ENCODE results near the gene PCED1B. TPM values are rescaled to one million over a fixed set of nuclear protein-coding genes. Genes with fewer than 3 reads are reported as not detected.
A peak's percentile ranks its signal among the peaks of the same experiment; 100 is the strongest.

Gene PCED1B
- total and polyA plus RNA-seq, 4 experiments from 2014 or later, result 44.3 to 74.6 (median 47.8) TPM

DNA sequence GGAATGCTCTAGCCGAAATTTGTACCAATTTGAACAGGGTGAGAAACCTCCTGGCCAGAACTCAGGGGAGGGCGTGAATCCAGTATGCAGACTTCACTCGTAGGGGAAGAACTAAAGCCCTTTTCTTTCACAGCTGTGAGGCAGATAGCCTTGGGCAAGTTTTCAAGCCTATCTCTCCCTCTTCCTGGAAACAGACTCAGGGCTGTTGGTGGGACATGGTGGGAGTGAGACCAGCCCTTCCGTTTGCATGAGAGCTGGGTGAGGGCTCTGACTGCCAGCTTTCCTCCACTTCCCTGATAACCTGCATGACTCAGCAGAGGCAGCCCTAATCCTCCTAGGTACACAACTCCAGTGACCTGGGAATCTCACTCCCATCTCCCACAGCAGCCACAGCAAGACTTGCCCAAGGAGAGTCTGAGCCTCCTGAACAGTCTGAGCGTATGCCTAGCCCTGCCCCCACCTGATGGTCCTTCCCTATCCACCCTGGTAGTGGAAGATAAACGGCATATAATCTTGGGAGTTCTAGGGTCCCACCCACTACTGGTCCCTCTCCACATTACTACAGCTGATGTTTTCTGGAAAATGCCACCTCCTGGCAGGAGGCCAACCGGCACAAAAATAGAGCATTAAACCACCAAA lies 170.4 kb downstream of the PCED1B start:
- Histone ChIP-seq H3K27me3 (ENCODE audit: insufficient read depth, low read length) (no peaks in the 10 kb centered on the region), H3K4me1 (ENCODE audit: insufficient read depth, low read length) (no peaks in the 10 kb centered on the region), H3K9me3 (ENCODE audit: control insufficient read depth in 1 of 2, low read length in 2 of 2) (no peaks in the 10 kb centered on the region), H3K36me3 (ENCODE audit: insufficient read depth, low read length) (no peaks in the 10 kb centered on the region), H3K27ac (ENCODE audit: low read depth, low read length) (no peak overlapping the region), H3K4me3 (ENCODE audit: low read length in 2 of 2) (no peak overlapping the region)
- Mint-ChIP-seq H3K27me3 (no peaks in the 10 kb centered on the region), H3K36me3 (peaks cover 30 to 38% of the 10 kb centered on the region in 2 donors), H3K9me3 (peaks cover 2 to 42% (median 31%) of the 10 kb centered on the region in 8 donors), H3K4me1 (peaks cover 0 to 21% (median 16%) of the 10 kb centered on the region in 4 donors), H3K4me3 (peak overlapping the region in 2 of 8 donors; percentile 21 to 26), H3K27ac (peak overlapping the region in 2 of 7 donors; percentile 29 to 31)
- ChIA-PET CTCF (ENCODE audit: partially characterized antibody) (interaction anchor here (1.3 kb wide), 1 partner anchor 57 kb away, joined by 3 read pairs; no protein-coding TSS in a partner anchor), POLR2A (ENCODE audit: partially characterized antibody) (interaction anchor here (0.5 kb wide), 1 partner anchor 38 kb away, joined by 3 read pairs; no protein-coding TSS in a partner anchor)
- no peak for DNase-seq
- intact Hi-C loops (cut with micrococcal nuclease), result no loop called here

DNA sequence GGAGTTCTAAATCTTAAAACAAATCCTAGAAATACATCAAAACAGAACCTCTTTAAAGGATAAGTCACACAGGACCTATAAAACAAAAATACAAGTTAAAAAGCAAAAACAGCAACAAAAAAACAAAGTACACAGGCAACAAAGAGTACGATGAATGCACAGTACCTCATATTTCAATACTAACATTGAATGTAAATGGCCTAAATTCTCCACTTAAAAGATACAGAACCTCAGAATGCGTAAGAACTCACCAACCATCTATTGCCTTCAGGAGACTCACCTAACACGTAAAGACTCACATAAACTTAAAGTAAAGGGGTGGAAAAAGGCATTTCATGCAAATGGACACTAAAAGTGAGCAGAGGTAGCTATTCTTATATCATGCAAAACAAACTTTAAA lies 172.5 kb downstream of the PCED1B start:
- Mint-ChIP-seq H3K9me3 (peaks cover 2 to 61% (median 45%) of the 10 kb centered on the region in 8 donors), H3K27me3 (no peaks in the 10 kb centered on the region), H3K27ac (no peak overlapping the region), H3K4me1 (peaks cover 0 to 21% (median 16%) of the 10 kb centered on the region in 4 donors), H3K4me3 (no peak overlapping the region), H3K36me3 (peaks cover 36 to 41% of the 10 kb centered on the region in 2 donors)
- DNase-seq, result no peak
- ChIA-PET CTCF (ENCODE audit: partially characterized antibody) (interaction anchor here (1.5 to 1.7 kb wide), 2 partner anchors 10 to 146 kb away, joined by 5 to 8 read pairs; no protein-coding TSS in a partner anchor), POLR2A (ENCODE audit: partially characterized antibody) (no interaction called here)
- H3K4me3 ChIP-seq (ENCODE audit: low read length in 2 of 2), result no peak overlapping the region
- no peak overlapping the region for H3K27ac ChIP-seq (ENCODE audit: low read depth, low read length)
- no peaks in the 10 kb centered on the region for H3K27me3 ChIP-seq (ENCODE audit: insufficient read depth, low read length)
- H3K9me3 ChIP-seq (ENCODE audit: control insufficient read depth in 1 of 2, low read length in 2 of 2), result no peaks in the 10 kb centered on the region
- no peaks in the 10 kb centered on the region for H3K36me3 ChIP-seq (ENCODE audit: insufficient read depth, low read length)
- intact Hi-C loops (cut with micrococcal nuclease), result no loop called here
- H3K4me1 ChIP-seq (ENCODE audit: insufficient read depth, low read length), result no peaks in the 10 kb centered on the region

DNA sequence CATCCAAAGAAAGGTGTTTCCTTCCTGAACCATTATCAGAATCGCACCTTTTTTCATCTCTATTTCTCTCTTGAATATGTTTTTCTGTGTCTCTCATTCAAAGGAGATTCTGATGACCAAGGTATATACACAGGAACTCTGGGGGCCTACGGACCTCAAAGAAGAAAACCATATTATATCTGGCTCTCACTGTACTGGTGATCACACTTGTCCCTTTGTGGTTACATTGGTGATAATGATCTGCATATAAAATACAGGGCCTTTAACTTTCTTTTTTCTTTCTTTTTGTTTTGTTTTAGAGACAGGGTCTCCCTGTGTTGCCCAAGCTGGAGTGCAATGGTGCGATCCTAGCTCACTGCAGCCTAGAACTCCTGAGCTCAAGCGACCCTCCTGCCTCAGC lies 185.5 kb downstream of the PCED1B start:
- peaks cover 26 to 48% (median 35%) of the 10 kb centered on the region in 4 donors for H3K4me1 Mint-ChIP-seq
- H3K4me3 Mint-ChIP-seq, result no peak overlapping the region
- no peaks in the 10 kb centered on the region for H3K9me3 Mint-ChIP-seq
- Histone ChIP-seq H3K27me3 (ENCODE audit: insufficient read depth, low read length) (no peaks in the 10 kb centered on the region), H3K27ac (ENCODE audit: low read depth, low read length) (no peak overlapping the region), H3K4me3 (ENCODE audit: low read length in 2 of 2) (no peak overlapping the region), H3K9me3 (ENCODE audit: control insufficient read depth in 1 of 2, low read length in 2 of 2) (no peaks in the 10 kb centered on the region), H3K4me1 (ENCODE audit: insufficient read depth, low read length) (peaks cover 23% of the 10 kb centered on the region), H3K36me3 (ENCODE audit: insufficient read depth, low read length) (no peaks in the 10 kb centered on the region)
- peaks cover 0 to 17% of the 10 kb centered on the region in 2 donors for H3K36me3 Mint-ChIP-seq
- no peak for DNase-seq
- ChIA-PET CTCF (ENCODE audit: partially characterized antibody) (no interaction called here), POLR2A (ENCODE audit: partially characterized antibody) (interaction anchor here (1.0 to 1.2 kb wide), 2 partner anchors 45 to 47 kb away, joined by 3 read pairs; no protein-coding TSS in a partner anchor)
- H3K27me3 Mint-ChIP-seq, result no peaks in the 10 kb centered on the region
- intact Hi-C loops (cut with micrococcal nuclease), result no loop called here
- H3K27ac Mint-ChIP-seq, result peak overlapping the region in 1 of 7 donors; percentile 33

DNA sequence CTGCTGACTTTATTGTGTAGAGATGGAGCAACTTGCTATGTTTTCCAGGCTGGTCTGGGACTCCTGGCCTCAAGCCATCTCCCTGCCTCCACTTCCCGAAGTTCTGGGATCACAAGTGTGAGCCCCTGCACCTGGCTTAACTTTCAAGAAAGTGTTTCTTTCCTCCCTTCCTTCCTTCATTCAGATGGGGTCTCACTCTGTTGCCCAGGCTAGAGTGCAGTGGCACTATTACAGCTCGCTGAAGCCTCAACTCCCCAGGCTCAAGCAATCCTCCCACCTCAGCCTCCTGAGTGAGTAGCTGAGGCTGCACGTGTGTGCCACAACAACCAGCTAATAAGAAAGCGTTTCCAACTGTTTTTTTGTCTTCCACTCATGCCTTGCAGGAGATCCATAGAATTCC lies 186.0 kb downstream of the PCED1B start:
- no peak overlapping the region for H3K27ac Mint-ChIP-seq
- CTCF ChIA-PET (ENCODE audit: partially characterized antibody), result no interaction called here
- Histone ChIP-seq H3K27me3 (ENCODE audit: insufficient read depth, low read length) (no peaks in the 10 kb centered on the region), H3K4me3 (ENCODE audit: low read length in 2 of 2) (no peak overlapping the region), H3K9me3 (ENCODE audit: control insufficient read depth in 1 of 2, low read length in 2 of 2) (no peaks in the 10 kb centered on the region), H3K36me3 (ENCODE audit: insufficient read depth, low read length) (no peaks in the 10 kb centered on the region), H3K27ac (ENCODE audit: low read depth, low read length) (no peak overlapping the region), H3K4me1 (ENCODE audit: insufficient read depth, low read length) (peaks cover 26% of the 10 kb centered on the region)
- H3K36me3 Mint-ChIP-seq, result peaks cover 0 to 17% of the 10 kb centered on the region in 2 donors
- H3K27me3 Mint-ChIP-seq, result no peaks in the 10 kb centered on the region
- intact Hi-C loops (cut with micrococcal nuclease), result no loop called here
- H3K9me3 Mint-ChIP-seq, result no peaks in the 10 kb centered on the region
- no peak overlapping the region for H3K4me3 Mint-ChIP-seq
- POLR2A ChIA-PET (ENCODE audit: partially characterized antibody), result interaction anchor here (1.0 to 1.2 kb wide), 2 partner anchors 46 to 47 kb away, joined by 3 read pairs; no protein-coding TSS in a partner anchor
- no peak for DNase-seq
- peaks cover 29 to 51% (median 38%) of the 10 kb centered on the region in 4 donors for H3K4me1 Mint-ChIP-seq

DNA sequence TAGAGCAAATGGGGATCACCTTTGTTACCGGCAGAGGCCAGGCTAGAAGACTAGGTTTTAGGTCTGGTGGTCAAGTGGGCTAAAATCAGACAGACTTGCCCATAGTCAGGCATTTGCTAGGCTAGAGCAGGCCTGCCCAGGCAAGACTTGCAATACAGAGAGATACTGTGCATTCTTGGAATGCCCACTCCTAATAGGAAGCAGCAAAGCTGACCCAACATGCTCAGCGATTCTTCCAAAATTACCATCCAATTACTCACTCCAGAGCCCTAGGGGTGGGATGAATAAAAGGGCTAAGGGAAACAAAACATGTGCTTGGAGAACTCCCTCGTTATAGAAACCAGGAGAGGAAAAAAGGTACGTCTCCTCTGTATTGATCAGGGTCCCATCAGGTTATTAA lies 188.2 kb downstream of the PCED1B start:
- H3K4me1 ChIP-seq (ENCODE audit: insufficient read depth, low read length), result peaks cover 32% of the 10 kb centered on the region
- no peak for DNase-seq
- Mint-ChIP-seq H3K27me3 (no peaks in the 10 kb centered on the region), H3K4me1 (peaks cover 41 to 61% (median 52%) of the 10 kb centered on the region in 4 donors), H3K36me3 (peaks cover 0 to 13% of the 10 kb centered on the region in 2 donors), H3K4me3 (no peak overlapping the region), H3K9me3 (no peaks in the 10 kb centered on the region), H3K27ac (peak overlapping the region in 1 of 7 donors; percentile 10)
- no peaks in the 10 kb centered on the region for H3K27me3 ChIP-seq (ENCODE audit: insufficient read depth, low read length)
- POLR2A ChIA-PET (ENCODE audit: partially characterized antibody), result interaction anchor here (1.1 to 1.8 kb wide), 2 partner anchors 9 to 26 kb away, joined by 6 read pairs; no protein-coding TSS in a partner anchor
- no peaks in the 10 kb centered on the region for H3K9me3 ChIP-seq (ENCODE audit: control insufficient read depth in 1 of 2, low read length in 2 of 2)
- intact Hi-C loops (cut with micrococcal nuclease), result no loop called here
- H3K27ac ChIP-seq (ENCODE audit: low read depth, low read length), result no peak overlapping the region
- no peak overlapping the region for H3K4me3 ChIP-seq (ENCODE audit: low read length in 2 of 2)
- H3K36me3 ChIP-seq (ENCODE audit: insufficient read depth, low read length), result no peaks in the 10 kb centered on the region
- CTCF ChIA-PET (ENCODE audit: partially characterized antibody), result interaction anchor here (0.9 to 2.3 kb wide), 4 partner anchors 10 to 235 kb away, joined by 3 to 5 read pairs (median 4); no protein-coding TSS in a partner anchor

DNA sequence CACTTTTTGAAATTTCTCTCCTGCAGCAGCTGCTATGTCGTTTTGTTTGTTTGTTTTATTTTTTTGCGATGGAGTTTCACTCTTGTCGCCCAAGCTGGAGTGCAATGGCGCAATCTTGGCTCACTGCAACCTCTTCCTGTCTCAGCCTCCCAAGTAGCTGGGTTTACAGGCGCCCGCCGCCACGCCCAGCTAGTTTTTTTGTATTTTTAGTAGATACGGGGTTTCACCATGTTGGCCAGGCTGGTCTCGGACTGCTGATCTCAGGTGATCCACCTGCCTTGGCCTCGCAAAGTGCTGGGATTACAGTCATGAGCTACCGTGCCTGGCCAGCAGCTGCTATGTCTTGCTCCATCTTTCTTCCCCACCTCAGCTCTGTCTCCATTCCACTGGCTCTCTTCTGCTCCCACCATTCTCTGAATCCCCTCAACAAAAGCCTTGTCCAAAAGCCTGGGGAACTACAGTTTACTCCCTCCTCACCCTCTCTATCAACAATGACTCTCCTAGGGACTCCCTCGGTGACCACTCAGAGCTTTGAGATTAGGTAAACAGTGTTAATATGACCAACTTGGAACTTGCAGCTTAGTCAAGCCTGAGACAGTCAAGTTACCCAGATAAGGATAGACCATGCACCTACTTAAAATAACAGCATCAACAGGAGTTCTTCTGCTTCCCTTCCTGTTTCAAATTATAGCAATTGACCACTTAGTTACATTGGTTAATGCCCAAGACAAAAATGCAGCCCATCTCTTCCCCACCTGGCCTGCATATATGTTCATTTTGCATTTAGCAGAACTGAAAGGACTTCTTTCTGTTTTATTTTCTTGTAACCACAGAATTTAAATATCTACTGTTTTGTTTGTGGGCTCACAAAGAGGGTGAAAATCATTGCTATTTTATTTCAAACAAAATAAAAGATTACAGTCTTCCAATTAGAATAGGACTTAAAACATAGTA lies 189.4 kb downstream of the PCED1B start:
- peak overlapping the region in 2 of 8 donors; percentile 21 to 50 for H3K4me3 Mint-ChIP-seq
- H3K4me1 Mint-ChIP-seq, result peaks cover 45 to 72% (median 57%) of the 10 kb centered on the region in 4 donors
- intact Hi-C loops (cut with micrococcal nuclease), result no loop called here
- H3K36me3 ChIP-seq (ENCODE audit: insufficient read depth, low read length), result no peaks in the 10 kb centered on the region
- peak overlapping the region in 1 of 7 donors; percentile 5 for H3K27ac Mint-ChIP-seq
- H3K4me1 ChIP-seq (ENCODE audit: insufficient read depth, low read length), result peaks cover 32% of the 10 kb centered on the region
- DNase-seq, result no peak
- no peaks in the 10 kb centered on the region for H3K27me3 Mint-ChIP-seq
- peaks cover 0 to 16% of the 10 kb centered on the region in 2 donors for H3K36me3 Mint-ChIP-seq
- no peaks in the 10 kb centered on the region for H3K27me3 ChIP-seq (ENCODE audit: insufficient read depth, low read length)
- H3K9me3 ChIP-seq (ENCODE audit: control insufficient read depth in 1 of 2, low read length in 2 of 2), result no peaks in the 10 kb centered on the region
- CTCF ChIA-PET (ENCODE audit: partially characterized antibody), result interaction anchor here (0.7 to 2.3 kb wide), 6 partner anchors 11 to 236 kb away, joined by 3 to 5 read pairs (median 3); no protein-coding TSS in a partner anchor
- no peaks in the 10 kb centered on the region for H3K9me3 Mint-ChIP-seq
- H3K27ac ChIP-seq (ENCODE audit: low read depth, low read length), result no peak overlapping the region
- no peak overlapping the region for H3K4me3 ChIP-seq (ENCODE audit: low read length in 2 of 2)
- POLR2A ChIA-PET (ENCODE audit: partially characterized antibody), result interaction anchor here (1.1 to 1.8 kb wide), 4 partner anchors 8 to 67 kb away, joined by 3 to 6 read pairs (median 6); no protein-coding TSS in a partner anchor
